GM12878 (cell line): ENCODE measurements around the gene DTX3.

Experiments
- CTCF ChIP-seq, 3 experiments: IDR thresholded peaks in 2 of 3; conservative IDR thresholded peaks in 1 of 3; 2 replicates each; pipeline ENCODE4 v1.5.1; 2011; ENCODE audit warnings: low read depth in 3 of 3, low read length in 3 of 3, mild to moderate bottlenecking in 3 of 3, control low read depth in 2 of 3, moderate library complexity in 2 of 3, inconsistent platforms in 1 of 3, mixed read lengths in 1 of 3; ENCODE audit not compliant: control insufficient read depth in 2 of 3, insufficient read depth in 1 of 3; ENCODE audit errors: extremely low read depth in 1 of 3
- ELK1 ChIP-seq: IDR thresholded peaks from 2 replicates; pipeline ENCODE4 v1.6.1; 2012; ENCODE audit warnings: low read depth, low read length, improper control_type of control experiment
- MAX ChIP-seq: IDR thresholded peaks from 2 replicates; pipeline ENCODE4 v1.6.1; 2012; ENCODE audit warnings: low read depth, low read length, improper control_type of control experiment
- POLR2A ChIP-seq: IDR thresholded peaks from 2 replicates; pipeline ENCODE4 v1.6.1; 2011; ENCODE audit warnings: low read depth, mild to moderate bottlenecking, low read length
- POLR2AphosphoS2 ChIP-seq: IDR thresholded peaks from 2 replicates; pipeline ENCODE4 v1.6.1; 2011; ENCODE audit warnings: low read depth, mild to moderate bottlenecking, low read length, improper control_type of control experiment, moderate library complexity

GRCh38 chr12:57626111-57626920 lies 21.7 kb downstream of the DTX3 start:
- no peak for TF ChIP-seq CTCF (IDR thresholded peaks at IDR 0.05 in 2 of 3, conservative IDR thresholded peaks at IDR 0.05 in 1 of 3; ENCODE audit: control insufficient read depth in 2 of 3, extremely low read depth in 1 of 3, insufficient read depth in 1 of 3, low read depth in 3 of 3, low read length in 3 of 3)
- TF ChIP-seq MAX = no peak
- no peak for TF ChIP-seq POLR2AphosphoS2
- TF ChIP-seq ELK1 = no peak
- no peak for TF ChIP-seq POLR2A
